Measurements from ENCODE around the gene ALPL. TPM values are rescaled to one million over a fixed set of nuclear protein-coding genes. Genes with fewer than 3 reads are reported as not detected.

Gene ALPL
- total RNA-seq, 1 experiment from 2014 or later, result 140 TPM

DNA sequence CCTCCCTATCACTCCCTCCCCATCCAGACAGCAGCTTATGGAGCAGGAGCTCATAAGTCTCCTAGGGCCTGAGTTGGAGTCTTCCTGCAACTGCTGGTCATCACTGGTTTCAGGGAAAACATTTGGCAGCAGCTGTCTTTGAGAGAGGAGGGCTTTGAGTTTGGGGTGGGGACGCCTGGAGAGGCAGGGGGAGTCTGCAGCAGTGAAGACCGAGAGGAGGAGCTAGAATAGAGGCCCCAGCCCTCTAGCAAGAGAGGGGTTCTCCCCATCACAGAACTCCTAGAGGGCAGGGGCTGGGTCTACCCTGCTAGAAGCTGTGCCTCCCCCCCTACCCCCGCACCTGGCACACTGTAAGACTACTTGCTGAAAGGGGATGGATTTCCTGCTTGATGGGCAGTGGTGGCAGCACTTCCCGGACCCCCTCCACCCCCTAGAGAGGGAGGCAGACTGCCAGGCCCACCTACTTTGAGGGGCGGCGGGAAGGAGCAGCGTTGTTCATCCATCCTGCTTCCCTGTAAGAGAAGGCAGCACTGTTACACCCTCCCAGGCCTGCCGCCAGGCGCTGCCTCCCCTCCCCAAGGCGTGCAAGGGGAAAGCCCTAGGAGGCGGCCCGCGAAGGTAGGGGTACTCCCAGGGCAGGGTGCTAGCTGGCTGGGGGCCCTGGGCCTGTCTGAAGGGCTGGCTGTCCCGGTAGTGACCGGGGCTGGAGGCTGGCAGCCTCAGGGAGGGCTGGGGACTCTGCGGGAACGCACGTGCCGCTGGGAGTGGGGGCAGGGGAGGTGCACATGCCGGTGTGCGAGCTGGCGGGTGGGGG lies 109.5 kb downstream of the ALPL start:
- H3K4me1 Mint-ChIP-seq, result peaks cover 24% of the 10 kb centered on the region
- ChIA-PET POLR2A (no interaction called here), CTCF (interaction anchor here (0.9 to 1.1 kb wide), 3 partner anchors 23 to 128 kb away, joined by 3 read pairs; partner anchors contain the start of gene RAP1GAP)
- H3K36me3 Mint-ChIP-seq, result no peaks in the 10 kb centered on the region
- ATAC-seq (peak; percentile 31), DNase-seq (ENCODE audit: low spot score) (no peak)
- TF ChIP-seq FOXP1 (CRISPR knock-in tag; IDR thresholded peaks at IDR 0.05; ENCODE audit: borderline replicate concordance), result peak; percentile 19; the same call in 1 of the 2 replicates
- TF ChIP-seq ZNF232 (CRISPR knock-in tag; IDR thresholded peaks at IDR 0.05), result no peak
- TF ChIP-seq, protein P1, sequence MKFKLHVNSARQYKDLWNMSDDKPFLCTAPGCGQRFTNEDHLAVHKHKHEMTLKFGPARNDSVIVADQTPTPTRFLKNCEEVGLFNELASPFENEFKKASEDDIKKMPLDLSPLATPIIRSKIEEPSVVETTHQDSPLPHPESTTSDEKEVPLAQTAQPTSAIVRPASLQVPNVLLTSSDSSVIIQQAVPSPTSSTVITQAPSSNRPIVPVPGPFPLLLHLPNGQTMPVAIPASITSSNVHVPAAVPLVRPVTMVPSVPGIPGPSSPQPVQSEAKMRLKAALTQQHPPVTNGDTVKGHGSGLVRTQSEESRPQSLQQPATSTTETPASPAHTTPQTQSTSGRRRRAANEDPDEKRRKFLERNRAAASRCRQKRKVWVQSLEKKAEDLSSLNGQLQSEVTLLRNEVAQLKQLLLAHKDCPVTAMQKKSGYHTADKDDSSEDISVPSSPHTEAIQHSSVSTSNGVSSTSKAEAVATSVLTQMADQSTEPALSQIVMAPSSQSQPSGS (CRISPR knock-in tag; IDR thresholded peaks at IDR 0.05; ENCODE audit: borderline replicate concordance, low read depth), result no peak
- TF ChIP-seq, protein P2, sequence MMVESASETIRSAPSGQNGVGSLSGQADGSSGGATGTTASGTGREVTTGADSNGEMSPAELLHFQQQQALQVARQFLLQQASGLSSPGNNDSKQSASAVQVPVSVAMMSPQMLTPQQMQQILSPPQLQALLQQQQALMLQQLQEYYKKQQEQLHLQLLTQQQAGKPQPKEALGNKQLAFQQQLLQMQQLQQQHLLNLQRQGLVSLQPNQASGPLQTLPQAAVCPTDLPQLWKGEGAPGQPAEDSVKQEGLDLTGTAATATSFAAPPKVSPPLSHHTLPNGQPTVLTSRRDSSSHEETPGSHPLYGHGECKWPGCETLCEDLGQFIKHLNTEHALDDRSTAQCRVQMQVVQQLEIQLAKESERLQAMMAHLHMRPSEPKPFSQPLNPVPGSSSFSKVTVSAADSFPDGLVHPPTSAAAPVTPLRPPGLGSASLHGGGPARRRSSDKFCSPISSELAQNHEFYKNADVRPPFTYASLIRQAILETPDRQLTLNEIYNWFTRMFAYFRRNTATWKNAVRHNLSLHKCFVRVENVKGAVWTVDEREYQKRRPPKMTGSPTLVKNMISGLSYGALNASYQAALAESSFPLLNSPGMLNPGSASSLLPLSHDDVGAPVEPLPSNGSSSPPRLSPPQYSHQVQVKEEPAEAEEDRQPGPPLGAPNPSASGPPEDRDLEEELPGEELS (CRISPR knock-in tag; IDR thresholded peaks at IDR 0.05), result no peak
- no peak for TF ChIP-seq ATF1 (CRISPR knock-in tag; IDR thresholded peaks at IDR 0.05)
- no peak for TF ChIP-seq ZNF121 (CRISPR knock-in tag; IDR thresholded peaks at IDR 0.05)
- TF ChIP-seq, protein P3, sequence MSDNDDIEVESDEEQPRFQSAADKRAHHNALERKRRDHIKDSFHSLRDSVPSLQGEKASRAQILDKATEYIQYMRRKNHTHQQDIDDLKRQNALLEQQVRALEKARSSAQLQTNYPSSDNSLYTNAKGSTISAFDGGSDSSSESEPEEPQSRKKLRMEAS (CRISPR knock-in tag; IDR thresholded peaks at IDR 0.05), result 0 out of 2 replicates have a peak, but pooled peaks have one; percentile 61
- H3K4me3 Mint-ChIP-seq, result peak overlapping the region; percentile 20; the same call in 1 of the 2 replicates
- peaks cover 17% of the 10 kb centered on the region for H3K27me3 Mint-ChIP-seq (ENCODE audit: low read depth)
- no peak overlapping the region for H3K27ac Mint-ChIP-seq
- H3K9me3 Mint-ChIP-seq, result no peaks in the 10 kb centered on the region

DNA sequence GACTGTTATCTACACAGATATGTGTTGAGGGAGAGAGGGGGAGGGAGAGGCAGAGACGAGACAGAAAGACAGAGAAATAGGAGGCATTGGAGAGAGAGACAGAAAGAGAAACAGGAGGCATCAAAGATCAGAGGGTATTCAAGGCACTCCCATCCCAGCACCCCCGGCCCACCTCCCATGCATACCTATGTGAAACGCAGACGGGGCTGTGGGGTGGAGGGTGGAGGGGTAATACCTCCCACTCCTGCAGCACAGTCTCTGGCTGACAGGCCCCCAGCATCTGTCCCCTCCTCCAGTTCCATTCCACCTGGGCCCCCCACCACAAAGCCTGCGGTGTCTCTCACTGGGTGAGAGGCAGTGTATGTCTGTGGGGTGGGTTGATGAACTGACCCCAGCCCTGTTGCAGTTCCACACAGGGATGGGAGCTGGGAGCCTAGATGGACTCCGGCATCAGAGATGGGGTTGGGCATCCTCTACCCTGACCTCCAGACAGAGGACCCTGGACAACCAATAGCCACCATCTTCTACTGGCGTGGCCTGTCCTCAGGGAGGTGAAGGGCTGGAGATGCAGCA lies 110.2 kb downstream of the ALPL start:
- CTCF ChIA-PET, result interaction anchor here (0.7 kb wide), 1 partner anchor 14 kb away, joined by 3 read pairs; no protein-coding TSS in a partner anchor
- TF ChIP-seq, protein P4, sequence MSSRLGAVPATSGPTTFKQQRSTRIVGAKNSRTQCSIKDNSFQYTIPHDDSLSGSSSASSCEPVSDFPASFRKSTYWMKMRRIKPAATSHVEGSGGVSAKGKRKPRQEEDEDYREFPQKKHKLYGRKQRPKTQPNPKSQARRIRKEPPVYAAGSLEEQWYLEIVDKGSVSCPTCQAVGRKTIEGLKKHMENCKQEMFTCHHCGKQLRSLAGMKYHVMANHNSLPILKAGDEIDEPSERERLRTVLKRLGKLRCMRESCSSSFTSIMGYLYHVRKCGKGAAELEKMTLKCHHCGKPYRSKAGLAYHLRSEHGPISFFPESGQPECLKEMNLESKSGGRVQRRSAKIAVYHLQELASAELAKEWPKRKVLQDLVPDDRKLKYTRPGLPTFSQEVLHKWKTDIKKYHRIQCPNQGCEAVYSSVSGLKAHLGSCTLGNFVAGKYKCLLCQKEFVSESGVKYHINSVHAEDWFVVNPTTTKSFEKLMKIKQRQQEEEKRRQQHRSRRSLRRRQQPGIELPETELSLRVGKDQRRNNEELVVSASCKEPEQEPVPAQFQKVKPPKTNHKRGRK (CRISPR knock-in tag; IDR thresholded peaks at IDR 0.05; ENCODE audit: borderline replicate concordance), result no peak
- TF ChIP-seq, protein P5, sequence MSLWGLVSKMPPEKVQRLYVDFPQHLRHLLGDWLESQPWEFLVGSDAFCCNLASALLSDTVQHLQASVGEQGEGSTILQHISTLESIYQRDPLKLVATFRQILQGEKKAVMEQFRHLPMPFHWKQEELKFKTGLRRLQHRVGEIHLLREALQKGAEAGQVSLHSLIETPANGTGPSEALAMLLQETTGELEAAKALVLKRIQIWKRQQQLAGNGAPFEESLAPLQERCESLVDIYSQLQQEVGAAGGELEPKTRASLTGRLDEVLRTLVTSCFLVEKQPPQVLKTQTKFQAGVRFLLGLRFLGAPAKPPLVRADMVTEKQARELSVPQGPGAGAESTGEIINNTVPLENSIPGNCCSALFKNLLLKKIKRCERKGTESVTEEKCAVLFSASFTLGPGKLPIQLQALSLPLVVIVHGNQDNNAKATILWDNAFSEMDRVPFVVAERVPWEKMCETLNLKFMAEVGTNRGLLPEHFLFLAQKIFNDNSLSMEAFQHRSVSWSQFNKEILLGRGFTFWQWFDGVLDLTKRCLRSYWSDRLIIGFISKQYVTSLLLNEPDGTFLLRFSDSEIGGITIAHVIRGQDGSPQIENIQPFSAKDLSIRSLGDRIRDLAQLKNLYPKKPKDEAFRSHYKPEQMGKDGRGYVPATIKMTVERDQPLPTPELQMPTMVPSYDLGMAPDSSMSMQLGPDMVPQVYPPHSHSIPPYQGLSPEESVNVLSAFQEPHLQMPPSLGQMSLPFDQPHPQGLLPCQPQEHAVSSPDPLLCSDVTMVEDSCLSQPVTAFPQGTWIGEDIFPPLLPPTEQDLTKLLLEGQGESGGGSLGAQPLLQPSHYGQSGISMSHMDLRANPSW (CRISPR knock-in tag; conservative IDR thresholded peaks at IDR 0.05; ENCODE audit: low read depth), result no peak
- TF ChIP-seq, protein P6, sequence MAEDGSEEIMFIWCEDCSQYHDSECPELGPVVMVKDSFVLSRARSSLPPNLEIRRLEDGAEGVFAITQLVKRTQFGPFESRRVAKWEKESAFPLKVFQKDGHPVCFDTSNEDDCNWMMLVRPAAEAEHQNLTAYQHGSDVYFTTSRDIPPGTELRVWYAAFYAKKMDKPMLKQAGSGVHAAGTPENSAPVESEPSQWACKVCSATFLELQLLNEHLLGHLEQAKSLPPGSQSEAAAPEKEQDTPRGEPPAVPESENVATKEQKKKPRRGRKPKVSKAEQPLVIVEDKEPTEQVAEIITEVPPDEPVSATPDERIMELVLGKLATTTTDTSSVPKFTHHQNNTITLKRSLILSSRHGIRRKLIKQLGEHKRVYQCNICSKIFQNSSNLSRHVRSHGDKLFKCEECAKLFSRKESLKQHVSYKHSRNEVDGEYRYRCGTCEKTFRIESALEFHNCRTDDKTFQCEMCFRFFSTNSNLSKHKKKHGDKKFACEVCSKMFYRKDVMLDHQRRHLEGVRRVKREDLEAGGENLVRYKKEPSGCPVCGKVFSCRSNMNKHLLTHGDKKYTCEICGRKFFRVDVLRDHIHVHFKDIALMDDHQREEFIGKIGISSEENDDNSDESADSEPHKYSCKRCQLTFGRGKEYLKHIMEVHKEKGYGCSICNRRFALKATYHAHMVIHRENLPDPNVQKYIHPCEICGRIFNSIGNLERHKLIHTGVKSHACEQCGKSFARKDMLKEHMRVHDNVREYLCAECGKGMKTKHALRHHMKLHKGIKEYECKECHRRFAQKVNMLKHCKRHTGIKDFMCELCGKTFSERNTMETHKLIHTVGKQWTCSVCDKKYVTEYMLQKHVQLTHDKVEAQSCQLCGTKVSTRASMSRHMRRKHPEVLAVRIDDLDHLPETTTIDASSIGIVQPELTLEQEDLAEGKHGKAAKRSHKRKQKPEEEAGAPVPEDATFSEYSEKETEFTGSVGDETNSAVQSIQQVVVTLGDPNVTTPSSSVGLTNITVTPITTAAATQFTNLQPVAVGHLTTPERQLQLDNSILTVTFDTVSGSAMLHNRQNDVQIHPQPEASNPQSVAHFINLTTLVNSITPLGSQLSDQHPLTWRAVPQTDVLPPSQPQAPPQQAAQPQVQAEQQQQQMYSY (CRISPR knock-in tag; IDR thresholded peaks at IDR 0.05), result no peak
- TF ChIP-seq, protein P7, sequence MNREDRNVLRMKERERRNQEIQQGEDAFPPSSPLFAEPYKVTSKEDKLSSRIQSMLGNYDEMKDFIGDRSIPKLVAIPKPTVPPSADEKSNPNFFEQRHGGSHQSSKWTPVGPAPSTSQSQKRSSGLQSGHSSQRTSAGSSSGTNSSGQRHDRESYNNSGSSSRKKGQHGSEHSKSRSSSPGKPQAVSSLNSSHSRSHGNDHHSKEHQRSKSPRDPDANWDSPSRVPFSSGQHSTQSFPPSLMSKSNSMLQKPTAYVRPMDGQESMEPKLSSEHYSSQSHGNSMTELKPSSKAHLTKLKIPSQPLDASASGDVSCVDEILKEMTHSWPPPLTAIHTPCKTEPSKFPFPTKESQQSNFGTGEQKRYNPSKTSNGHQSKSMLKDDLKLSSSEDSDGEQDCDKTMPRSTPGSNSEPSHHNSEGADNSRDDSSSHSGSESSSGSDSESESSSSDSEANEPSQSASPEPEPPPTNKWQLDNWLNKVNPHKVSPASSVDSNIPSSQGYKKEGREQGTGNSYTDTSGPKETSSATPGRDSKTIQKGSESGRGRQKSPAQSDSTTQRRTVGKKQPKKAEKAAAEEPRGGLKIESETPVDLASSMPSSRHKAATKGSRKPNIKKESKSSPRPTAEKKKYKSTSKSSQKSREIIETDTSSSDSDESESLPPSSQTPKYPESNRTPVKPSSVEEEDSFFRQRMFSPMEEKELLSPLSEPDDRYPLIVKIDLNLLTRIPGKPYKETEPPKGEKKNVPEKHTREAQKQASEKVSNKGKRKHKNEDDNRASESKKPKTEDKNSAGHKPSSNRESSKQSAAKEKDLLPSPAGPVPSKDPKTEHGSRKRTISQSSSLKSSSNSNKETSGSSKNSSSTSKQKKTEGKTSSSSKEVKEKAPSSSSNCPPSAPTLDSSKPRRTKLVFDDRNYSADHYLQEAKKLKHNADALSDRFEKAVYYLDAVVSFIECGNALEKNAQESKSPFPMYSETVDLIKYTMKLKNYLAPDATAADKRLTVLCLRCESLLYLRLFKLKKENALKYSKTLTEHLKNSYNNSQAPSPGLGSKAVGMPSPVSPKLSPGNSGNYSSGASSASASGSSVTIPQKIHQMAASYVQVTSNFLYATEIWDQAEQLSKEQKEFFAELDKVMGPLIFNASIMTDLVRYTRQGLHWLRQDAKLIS (CRISPR knock-in tag; IDR thresholded peaks at IDR 0.05; ENCODE audit: borderline replicate concordance), result no peak
- TF ChIP-seq SMAD3 (CRISPR knock-in tag; IDR thresholded peaks at IDR 0.05; ENCODE audit: borderline replicate concordance) (no peak), NFYB (CRISPR knock-in tag; conservative IDR thresholded peaks at IDR 0.05; ENCODE audit: low read depth) (no peak), ZNF423 (CRISPR knock-in tag; IDR thresholded peaks at IDR 0.05) (no peak), TCF7 (CRISPR knock-in tag; IDR thresholded peaks at IDR 0.05; ENCODE audit: low read depth) (no peak), CBFB (CRISPR knock-in tag; IDR thresholded peaks at IDR 0.05; ENCODE audit: low read depth) (no peak)

More for the DNA sequence above, 110.2 kb downstream of the ALPL start:
- Mint-ChIP-seq H3K36me3 (no peaks in the 10 kb centered on the region), H3K4me3 (peak overlapping the region; percentile 20; the same call in 1 of the 2 replicates), H3K9me3 (no peaks in the 10 kb centered on the region), H3K27me3 (ENCODE audit: low read depth) (peaks cover 23% of the 10 kb centered on the region), H3K4me1 (peaks cover 24% of the 10 kb centered on the region), H3K27ac (no peak overlapping the region)
- DNase-seq (ENCODE audit: low spot score), result no peak
- POLR2A ChIA-PET, result no interaction called here
- no peak for ATAC-seq
